Epithelial cell of proximal tubule (primary cell): ENCODE measurements around the gene PDLIM5. TPM values are rescaled to one million over a fixed set of nuclear protein-coding genes. Genes with fewer than 3 reads are reported as not detected.

ENCODE experiments used
- DNase-seq: peaks from one replicate; pipeline ENCODE4 v3.0.0-alpha.2; 2011; ENCODE audit warnings: low read depth
- H3K4me3 ChIP-seq: 2 replicates; pipeline ENCODE4 v1.5.1; 2011; ENCODE audit warnings: low read depth, mild to moderate bottlenecking, low read length
- CTCF ChIP-seq: conservative IDR thresholded peaks from 2 replicates; pipeline ENCODE4 v1.5.1; 2012; ENCODE audit warnings: low read depth, mild to moderate bottlenecking, low read length
- total RNA-seq: library from RNA; depleted of rRNA; stranded (reverse); fragments of >200 nt; gene quantifications from 2 replicates; pipeline ENCODE4 v1.2.3, GENCODE V29; 2015

Gene PDLIM5
- total RNA-seq, 1 donor from 2014 or later, result 48.8 TPM

- no peak overlapping the region for H3K4me3 ChIP-seq
- TF ChIP-seq CTCF, result no peak
- no peak for DNase-seq
Measured at GRCh38 chr4:94523617-94524016, 71.9 kb downstream of the PDLIM5 start.

- no peak for DNase-seq
- TF ChIP-seq CTCF, result no peak
- no peak overlapping the region for H3K4me3 ChIP-seq
Measured at GRCh38 chr4:94525993-94526728, 74.4 kb downstream of the PDLIM5 start.

GRCh38 chr4:94527556-94528233, 76.0 kb downstream of the PDLIM5 start:
- TF ChIP-seq CTCF, result no peak
- no peak overlapping the region for H3K4me3 ChIP-seq
- no peak for DNase-seq

- TF ChIP-seq CTCF, result no peak
- no peak for DNase-seq
Measured at GRCh38 chr4:94528792-94529451, 77.2 kb downstream of the PDLIM5 start.

GRCh38 chr4:94530073-94530472, 78.3 kb downstream of the PDLIM5 start:
- no peak for DNase-seq
- TF ChIP-seq CTCF, result no peak
- H3K4me3 ChIP-seq, result no peak overlapping the region

More at GRCh38 chr4:94528792-94529451, 77.2 kb downstream of the PDLIM5 start:
- no peak overlapping the region for H3K4me3 ChIP-seq

- no peak overlapping the region for H3K4me3 ChIP-seq
- no peak for DNase-seq
- TF ChIP-seq CTCF, result no peak
Measured at GRCh38 chr4:94531991-94532789, 80.4 kb downstream of the PDLIM5 start.
